NCI-H2107 treated with DMSO at 0.1 percent for 48 hours (cell line): ENCODE measurements around the gene FKBP11.

Experiments
- DNase-seq: peaks from one replicate; lab custom pipeline; 2025; ENCODE audit not compliant: unreplicated experiment; lab: John Stamatoyannopoulos, UW

FKBP11 gene

DNA sequence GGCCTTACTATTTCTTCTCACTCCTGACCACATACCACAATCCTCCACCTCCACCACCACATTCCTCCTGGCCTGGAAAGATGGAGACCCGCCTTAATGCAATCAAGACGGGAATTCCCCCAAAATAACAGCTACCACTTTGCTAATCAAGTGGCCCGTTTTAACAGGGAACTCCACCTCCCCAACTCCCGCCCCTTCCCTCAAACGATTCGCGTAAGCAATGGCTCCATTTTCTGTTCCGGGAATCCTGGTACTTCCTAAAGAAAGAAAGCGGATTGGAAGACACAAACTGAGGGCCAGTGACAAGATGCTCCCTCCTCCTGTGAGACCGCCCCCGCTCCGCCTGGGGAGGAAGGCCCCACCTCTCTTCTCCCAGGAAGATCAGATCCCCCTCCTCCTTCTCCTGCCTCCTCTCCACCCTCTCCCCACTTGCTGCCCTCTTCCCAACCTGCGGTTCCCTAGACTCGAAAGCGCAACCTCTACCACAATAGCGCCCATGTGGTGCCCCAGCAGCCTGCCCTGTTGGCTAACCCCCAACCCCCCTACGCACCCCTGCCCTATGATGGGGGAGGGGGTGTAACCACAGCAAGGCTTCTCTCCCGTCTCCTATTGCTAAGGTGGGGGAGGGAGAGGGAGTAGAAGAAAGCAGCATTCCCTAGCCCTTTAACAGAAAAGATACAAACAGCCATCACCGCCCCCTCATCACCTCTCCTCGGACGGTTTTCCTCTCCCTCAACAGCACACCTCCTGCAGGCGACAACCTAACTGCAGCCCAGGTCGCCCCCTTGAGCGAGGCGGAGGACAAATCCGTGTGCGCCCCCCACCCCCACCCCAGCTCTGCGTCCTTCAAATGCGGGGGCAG lies 31.2 kb upstream of the FKBP11 start:
- peak; percentile 89 for DNase-seq

DNA sequence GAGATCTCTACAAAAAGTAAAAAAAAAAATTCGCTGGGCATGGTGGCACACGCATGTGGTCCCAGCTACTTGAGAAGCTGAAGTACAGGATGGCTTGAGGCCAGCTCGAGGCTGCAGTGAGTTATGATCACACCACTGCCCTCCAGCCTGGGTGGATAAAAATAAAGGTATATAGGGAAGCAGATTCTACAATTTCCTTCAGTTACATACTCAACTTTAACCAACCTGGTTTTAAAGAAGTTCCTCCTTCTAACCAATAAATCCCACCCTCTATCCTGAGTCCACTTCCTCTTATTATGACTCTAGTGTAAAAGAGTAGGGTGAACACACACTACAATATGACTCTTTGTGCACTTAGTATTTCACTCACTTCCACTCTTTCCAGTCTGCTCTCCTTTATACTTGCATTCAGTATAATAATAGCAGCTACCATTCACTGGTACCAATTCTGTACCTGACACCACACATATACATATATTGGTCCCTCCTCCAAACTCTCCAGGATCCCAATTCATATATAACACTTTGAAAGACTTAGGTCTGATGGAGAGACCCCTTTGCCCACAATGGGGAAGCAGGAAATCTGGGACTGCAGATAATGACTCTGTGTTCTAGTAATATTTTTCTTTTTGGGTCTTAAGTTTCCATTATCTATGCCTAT lies 29.7 kb upstream of the FKBP11 start:
- no peak for DNase-seq

DNA sequence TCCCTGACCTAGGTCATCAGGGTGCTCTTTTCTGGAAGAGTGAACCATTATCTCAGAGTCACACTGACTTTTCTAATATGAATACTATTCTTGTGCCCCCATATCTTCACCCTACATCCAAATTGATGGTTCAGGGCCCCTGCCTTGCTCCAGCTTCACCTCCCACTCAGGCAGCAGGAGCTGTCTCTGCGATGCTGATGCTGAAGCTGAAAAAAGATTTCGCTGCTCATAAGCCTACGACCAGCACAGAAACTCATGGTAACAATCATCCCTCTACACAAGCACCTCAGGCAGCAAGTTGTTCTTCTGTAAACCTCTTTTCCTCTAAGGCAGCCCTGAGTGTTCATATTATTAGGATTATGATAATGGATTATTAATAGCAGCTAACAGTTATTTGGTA lies 28.8 kb upstream of the FKBP11 start:
- DNase-seq = no peak

DNA sequence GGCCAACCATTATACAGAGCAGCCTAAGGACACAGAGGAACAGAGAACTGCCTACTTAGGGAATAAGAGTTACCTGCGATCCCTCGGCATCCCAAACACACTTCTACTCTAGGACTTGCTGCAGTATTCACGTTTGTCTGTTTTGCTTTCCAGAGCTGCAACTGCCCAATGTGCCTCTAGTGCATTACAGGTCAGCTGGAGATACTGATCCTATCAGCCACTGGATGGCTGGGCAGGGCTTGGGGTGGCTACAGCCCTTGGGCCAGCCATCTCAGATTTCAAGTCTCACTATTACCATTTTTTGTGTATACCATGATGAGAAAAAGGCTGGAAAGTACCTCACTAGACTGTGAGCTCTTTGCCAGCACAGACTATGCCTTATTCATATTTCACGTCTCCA lies 27.4 kb upstream of the FKBP11 start:
- no peak for DNase-seq

DNA sequence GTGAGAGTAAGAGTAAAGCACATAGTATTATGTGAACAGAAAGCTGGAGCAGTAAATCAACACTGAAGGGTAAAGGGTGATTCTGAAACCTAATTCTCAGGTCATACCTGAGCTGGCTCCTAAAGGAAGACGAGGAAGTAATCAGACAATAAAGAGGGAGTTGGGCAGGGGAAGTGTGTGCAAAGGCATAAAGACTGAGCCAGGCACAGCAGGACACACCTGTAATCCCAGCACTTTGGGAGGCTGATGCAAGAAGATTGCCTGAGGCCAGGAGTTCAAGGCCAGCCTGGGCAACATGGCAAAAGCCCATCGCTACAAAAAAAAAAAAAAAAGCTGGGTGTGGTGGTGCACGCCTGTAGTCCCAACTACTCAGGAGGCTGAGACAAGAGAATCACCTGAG lies 22.4 kb upstream of the FKBP11 start:
- DNase-seq = no peak

- no peak for DNase-seq
These were observed 21.7 kb upstream of the FKBP11 start for GRCh38 chr12:48946943-48947342.

GRCh38 chr12:48946205-48946604 lies 20.9 kb upstream of the FKBP11 start:
- peak; percentile 60 for DNase-seq

GRCh38 chr12:48943221-48943620 lies 17.9 kb upstream of the FKBP11 start:
- DNase-seq = no peak

DNA sequence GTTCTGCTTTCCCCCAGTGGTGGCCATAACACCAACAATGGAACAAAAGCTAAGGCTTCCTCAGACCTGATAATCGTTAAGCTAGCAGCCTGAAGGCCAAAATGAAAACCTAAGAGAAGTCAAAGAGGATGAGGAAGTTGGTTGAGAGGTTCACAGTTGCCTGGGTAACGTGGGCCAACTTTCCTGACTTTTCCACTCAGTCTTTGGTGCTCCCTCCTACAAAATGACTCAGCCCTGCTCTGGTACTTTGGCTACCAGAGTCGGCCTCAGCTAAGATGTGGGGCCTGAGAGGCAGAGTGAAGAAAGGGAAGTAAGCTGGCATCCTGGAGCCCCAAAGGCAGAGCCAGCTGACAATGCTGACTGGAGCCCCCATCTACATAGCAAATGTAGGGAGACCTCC lies 14.9 kb upstream of the FKBP11 start:
- DNase-seq = no peak

DNA sequence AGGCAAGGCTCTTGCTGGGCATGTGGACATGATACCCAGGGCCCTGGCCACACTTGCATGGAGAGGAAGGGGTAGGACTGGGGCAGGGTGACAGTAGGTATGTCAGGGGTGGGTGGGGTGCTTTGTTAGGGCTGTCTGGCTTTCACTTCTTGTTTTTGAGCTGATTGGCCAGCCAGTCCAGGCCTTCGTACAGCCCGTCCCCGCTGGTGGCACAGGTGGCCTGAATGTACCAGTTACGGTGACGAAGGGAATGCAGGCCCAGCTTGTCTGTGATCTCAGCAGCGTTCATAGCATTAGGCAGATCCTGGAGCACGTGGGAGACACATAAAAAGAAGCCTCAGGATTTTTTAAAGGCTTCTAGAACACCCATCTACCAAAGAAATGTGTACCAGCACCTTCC lies 13.5 kb upstream of the FKBP11 start:
- no peak for DNase-seq

DNA sequence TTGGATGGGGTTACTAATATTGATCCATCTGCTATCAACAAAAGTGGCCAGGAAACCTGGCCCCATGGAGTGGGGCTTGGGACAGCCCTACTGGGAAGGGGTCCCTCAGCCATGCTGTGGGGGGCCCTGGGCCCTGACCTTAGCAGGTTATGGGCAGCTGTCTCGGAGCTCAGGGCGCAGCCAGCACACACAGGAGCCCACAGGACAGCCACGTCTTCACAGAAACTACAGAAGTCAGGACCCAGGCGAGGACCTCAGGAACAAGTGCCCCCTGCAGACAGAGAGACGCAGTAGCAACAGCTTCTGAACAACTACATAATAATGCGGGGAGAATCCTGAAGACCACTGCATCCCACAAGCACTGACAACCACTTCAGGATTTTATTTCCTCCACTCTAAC lies 11.9 kb upstream of the FKBP11 start:
- DNase-seq = no peak

DNA sequence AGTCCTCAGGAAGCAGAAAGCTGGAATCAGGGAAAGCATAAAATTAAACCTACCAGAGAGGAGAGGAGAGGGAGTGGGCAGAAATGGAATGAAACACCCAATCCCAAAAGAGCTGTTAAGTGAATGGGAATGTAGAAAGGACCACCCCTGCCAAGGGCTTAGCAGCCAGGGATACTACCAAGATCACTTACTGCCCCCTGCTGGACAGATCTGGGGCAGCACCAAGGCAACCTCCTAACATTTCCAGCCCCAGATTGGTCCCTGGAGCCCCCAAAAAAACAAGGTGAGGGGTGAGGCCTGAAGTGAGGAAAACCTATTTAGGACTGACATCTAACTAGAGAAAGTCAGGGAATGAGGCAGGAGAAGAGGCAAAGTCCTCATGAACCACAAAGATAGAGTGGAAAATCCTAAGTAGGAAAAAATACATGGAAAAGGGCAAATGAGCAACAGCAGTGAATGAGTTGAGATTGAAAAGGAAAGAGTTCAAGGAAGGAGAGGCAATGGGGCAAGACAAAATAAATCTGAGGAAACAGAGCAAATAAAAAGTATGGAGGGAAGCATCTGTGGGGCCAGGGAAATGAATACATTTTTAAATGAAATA lies 11.2 kb upstream of the FKBP11 start:
- DNase-seq = no peak

- peak; percentile 38 for DNase-seq
These were observed 9.0 kb upstream of the FKBP11 start for GRCh38 chr12:48934312-48934706.

GRCh38 chr12:48933664-48934311 lies 8.5 kb upstream of the FKBP11 start:
- DNase-seq = no peak

DNA sequence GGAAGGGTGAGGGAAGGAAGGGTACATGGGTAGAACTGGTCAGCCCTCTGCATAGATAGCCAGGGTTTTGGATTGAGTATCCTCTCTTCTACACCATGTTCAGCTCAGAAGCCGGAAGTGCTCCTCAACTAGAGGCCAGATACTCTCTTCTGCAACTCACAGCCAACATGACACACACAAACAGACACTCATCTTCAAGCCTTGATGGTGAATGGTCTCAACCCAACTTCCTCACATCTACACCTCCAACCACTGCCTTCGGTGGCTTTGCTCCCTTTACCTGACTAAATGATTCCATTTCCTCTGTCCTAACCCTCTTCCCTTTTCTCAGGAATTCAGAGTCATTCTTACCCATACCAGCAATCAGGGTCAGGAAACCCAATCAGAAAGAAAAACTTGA lies 7.6 kb upstream of the FKBP11 start:
- DNase-seq = no peak

GRCh38 chr12:48930475-48930874 lies 5.2 kb upstream of the FKBP11 start:
- no peak for DNase-seq

DNA sequence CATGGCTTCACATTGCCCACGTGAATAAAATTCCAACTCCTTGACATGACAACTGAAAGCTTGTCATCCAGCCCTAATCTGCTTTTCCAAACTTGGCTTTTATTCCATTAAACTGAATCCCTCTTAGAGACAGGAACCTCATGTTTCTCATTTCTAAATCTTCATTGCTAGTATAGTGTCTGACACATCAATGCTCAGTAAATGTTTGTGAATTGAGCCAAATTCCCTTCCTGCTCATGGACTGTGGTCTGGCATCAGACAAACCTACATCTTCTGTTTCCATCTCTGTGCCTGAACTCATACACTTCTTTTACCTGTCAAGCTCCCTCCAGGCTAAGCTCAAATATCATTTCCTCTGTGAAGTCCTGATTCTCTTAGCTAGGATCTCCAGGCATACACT lies 4.3 kb upstream of the FKBP11 start:
- DNase-seq = no peak

DNA sequence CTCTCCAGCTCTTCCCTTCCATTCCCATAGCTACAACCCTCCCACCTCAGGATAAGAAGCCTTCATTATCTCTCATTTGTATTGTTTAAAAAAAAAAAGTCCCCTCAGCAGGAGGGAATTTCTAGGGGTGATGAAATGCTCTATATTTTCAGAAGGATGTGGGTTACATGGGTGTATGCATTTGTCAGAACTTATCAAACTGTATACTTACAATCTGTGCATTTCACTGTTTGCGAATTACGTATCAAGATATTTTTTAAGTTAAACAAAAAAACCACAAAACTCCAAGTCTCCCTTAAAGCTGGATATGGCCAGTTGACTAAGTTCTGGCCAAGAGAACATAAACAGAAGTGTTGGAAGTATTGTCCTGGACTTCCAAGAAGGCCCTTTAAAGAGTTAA lies 2.0 kb upstream of the FKBP11 start:
- DNase-seq = no peak

- peak; percentile 37 for DNase-seq
These were observed 532 bp downstream of the FKBP11 start for GRCh38 chr12:48924617-48925303.

GRCh38 chr12:48923117-48923516 lies 2.2 kb downstream of the FKBP11 start:
- DNase-seq = no peak

- no peak for DNase-seq
These were observed 7.3 kb downstream of the FKBP11 start for GRCh38 chr12:48917857-48918537.
